ENCODE data around the gene ADAM19.

- TF ChIP-seq CTCF (IDR thresholded peaks at IDR 0.05) (no peak), POLR2A (IDR thresholded peaks at IDR 0.05) (no peak)
These were observed 37.0 kb upstream of the ADAM19 start for GRCh38 chr5:157612581-157612980.
